Thyroid gland (tissue), 4 donors: ENCODE measurements around the gene POLR3E.

Experiments used
- CTCF ChIP-seq, 6 experiments: fragments of 200-600 bp in 3 of 6; fragments of 450-650 bp in 3 of 6; sonication (generic) in 3 of 6; IDR thresholded peaks; one replicate each; pipeline ENCODE4 v1.5.1; 2016 to 2019; ENCODE audit warnings: antibody characterized with exemption in 6 of 6, mild to moderate bottlenecking in 2 of 6, inconsistent platforms in 1 of 6, moderate library complexity in 1 of 6
- POLR2A ChIP-seq, 2 donors: fragments of 450-650 bp; IDR thresholded peaks; one replicate each; pipeline ENCODE4 v1.6.1; 2017; ENCODE audit warnings: antibody characterized with exemption in 2 of 2, mild to moderate bottlenecking in 2 of 2, moderate library complexity in 1 of 2

DNA sequence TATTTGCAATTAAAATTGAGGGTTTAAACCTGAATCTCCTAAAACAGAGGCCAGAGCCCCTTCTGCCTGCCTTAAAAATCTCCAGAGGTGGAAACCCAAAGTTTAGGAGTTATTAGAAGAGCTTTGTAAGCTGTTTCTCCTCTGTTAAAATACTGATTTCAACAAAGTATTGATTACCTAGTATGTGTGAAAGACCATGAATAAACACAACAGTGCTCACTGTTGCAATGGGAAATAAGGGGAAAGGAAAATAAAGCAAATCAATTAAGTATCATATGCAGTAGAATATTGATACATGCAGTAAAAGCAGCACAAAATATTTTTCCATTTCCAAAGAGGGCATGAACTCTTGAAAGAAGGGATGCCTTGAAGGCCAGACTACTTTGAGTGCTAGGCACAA lies 62.5 kb downstream of the POLR3E start:
- no peak for TF ChIP-seq CTCF (IDR thresholded peaks at IDR 0.05)
- TF ChIP-seq POLR2A (IDR thresholded peaks at IDR 0.05): no peak
